GM23338 (cell line): ENCODE data around the gene TLR5.

ENCODE experiments used
- CREB1 ChIP-seq: fragments of 250-450 bp; sonication (Bioruptor Pico); IDR thresholded peaks from 2 replicates; pipeline ENCODE4 v1.5.0; 2020; ENCODE audit warnings: low read depth, mild to moderate bottlenecking, moderate library complexity
- CTCF ChIP-seq, 2 experiments: fragments of 200-600 bp in 1 of 2; sonication (generic) in 1 of 2; conservative IDR thresholded peaks; 2 replicates each; pipeline versions ENCODE4 v1.5.1 to v1.6.1; 2016 to 2017; ENCODE audit warnings: antibody characterized with exemption in 2 of 2, low read depth in 2 of 2, mild to moderate bottlenecking in 2 of 2, moderate library complexity in 1 of 2
- ETS1 ChIP-seq: IDR thresholded peaks from 2 replicates; pipeline ENCODE4 v1.6.1; 2016; ENCODE audit warnings: antibody characterized with exemption
- EZH2 ChIP-seq: fragments of 200-600 bp; sonication (generic); IDR thresholded peaks from one replicate; pipeline ENCODE4 v1.8.0; 2017; ENCODE audit warnings: antibody characterized with exemption, mild to moderate bottlenecking, low read depth; ENCODE audit not compliant: unreplicated experiment
- EZH2phosphoT487 ChIP-seq: fragments of 200-600 bp; sonication (generic); IDR thresholded peaks from one replicate; pipeline ENCODE4 v1.8.1; 2018; ENCODE audit warnings: antibody characterized with exemption; ENCODE audit not compliant: unreplicated experiment
- JUNB ChIP-seq: IDR thresholded peaks from one replicate; pipeline ENCODE4 v1.6.1; 2016; ENCODE audit warnings: antibody characterized with exemption; ENCODE audit not compliant: unreplicated experiment
- POLR2AphosphoS5 ChIP-seq: IDR thresholded peaks from 2 replicates; pipeline ENCODE4 v1.6.1; 2016; ENCODE audit warnings: antibody characterized with exemption, low read depth
- REST ChIP-seq: IDR thresholded peaks from one replicate; pipeline ENCODE4 v1.6.1; 2018; ENCODE audit warnings: antibody characterized with exemption; ENCODE audit not compliant: unreplicated experiment
- STAT1 ChIP-seq: IDR thresholded peaks from one replicate; pipeline ENCODE4 v1.6.1; 2016; ENCODE audit warnings: antibody characterized with exemption; ENCODE audit not compliant: unreplicated experiment
- ZNF114 ChIP-seq: fragments of 250-450 bp; sonication (Bioruptor Pico); IDR thresholded peaks from 2 replicates; pipeline ENCODE4 v1.5.0; 2020; ENCODE audit warnings: mild to moderate bottlenecking, moderate library complexity
- TF ChIP-seq, protein P1 (sequence below): fragments of 250-450 bp; sonication (Bioruptor Pico); IDR thresholded peaks from 2 replicates; pipeline ENCODE4 v1.5.0; 2020; ENCODE audit warnings: mild to moderate bottlenecking, moderate library complexity

DNA sequence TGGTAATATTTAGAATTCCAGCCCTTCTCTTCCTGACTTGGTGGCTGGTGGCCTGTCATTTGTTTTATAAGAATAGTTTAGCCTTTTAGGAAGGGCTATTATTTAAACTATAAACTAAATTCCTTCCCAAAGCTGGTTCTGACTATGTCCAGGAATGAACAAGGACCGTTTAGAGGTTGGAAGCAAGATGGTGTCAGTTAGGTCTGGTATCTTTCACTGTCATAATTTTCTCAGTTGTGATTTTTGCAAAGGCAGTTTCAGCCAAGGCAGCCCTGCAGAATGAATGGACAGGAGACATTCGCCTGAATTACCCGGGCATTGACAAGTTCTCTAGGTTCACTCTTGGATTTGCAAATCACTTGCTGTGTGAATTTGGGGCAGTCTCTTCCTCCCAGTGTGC lies 67.2 kb downstream of the TLR5 start:
- TF ChIP-seq CTCF (conservative IDR thresholded peaks at IDR 0.05; ENCODE audit: low read depth in 2 of 2), result no peak
- no peak for TF ChIP-seq EZH2
- no peak for TF ChIP-seq ETS1
- TF ChIP-seq ZNF114 (CRISPR knock-in tag), result no peak
- TF ChIP-seq JUNB, result no peak
- TF ChIP-seq EZH2phosphoT487, result no peak
- TF ChIP-seq, protein P1, sequence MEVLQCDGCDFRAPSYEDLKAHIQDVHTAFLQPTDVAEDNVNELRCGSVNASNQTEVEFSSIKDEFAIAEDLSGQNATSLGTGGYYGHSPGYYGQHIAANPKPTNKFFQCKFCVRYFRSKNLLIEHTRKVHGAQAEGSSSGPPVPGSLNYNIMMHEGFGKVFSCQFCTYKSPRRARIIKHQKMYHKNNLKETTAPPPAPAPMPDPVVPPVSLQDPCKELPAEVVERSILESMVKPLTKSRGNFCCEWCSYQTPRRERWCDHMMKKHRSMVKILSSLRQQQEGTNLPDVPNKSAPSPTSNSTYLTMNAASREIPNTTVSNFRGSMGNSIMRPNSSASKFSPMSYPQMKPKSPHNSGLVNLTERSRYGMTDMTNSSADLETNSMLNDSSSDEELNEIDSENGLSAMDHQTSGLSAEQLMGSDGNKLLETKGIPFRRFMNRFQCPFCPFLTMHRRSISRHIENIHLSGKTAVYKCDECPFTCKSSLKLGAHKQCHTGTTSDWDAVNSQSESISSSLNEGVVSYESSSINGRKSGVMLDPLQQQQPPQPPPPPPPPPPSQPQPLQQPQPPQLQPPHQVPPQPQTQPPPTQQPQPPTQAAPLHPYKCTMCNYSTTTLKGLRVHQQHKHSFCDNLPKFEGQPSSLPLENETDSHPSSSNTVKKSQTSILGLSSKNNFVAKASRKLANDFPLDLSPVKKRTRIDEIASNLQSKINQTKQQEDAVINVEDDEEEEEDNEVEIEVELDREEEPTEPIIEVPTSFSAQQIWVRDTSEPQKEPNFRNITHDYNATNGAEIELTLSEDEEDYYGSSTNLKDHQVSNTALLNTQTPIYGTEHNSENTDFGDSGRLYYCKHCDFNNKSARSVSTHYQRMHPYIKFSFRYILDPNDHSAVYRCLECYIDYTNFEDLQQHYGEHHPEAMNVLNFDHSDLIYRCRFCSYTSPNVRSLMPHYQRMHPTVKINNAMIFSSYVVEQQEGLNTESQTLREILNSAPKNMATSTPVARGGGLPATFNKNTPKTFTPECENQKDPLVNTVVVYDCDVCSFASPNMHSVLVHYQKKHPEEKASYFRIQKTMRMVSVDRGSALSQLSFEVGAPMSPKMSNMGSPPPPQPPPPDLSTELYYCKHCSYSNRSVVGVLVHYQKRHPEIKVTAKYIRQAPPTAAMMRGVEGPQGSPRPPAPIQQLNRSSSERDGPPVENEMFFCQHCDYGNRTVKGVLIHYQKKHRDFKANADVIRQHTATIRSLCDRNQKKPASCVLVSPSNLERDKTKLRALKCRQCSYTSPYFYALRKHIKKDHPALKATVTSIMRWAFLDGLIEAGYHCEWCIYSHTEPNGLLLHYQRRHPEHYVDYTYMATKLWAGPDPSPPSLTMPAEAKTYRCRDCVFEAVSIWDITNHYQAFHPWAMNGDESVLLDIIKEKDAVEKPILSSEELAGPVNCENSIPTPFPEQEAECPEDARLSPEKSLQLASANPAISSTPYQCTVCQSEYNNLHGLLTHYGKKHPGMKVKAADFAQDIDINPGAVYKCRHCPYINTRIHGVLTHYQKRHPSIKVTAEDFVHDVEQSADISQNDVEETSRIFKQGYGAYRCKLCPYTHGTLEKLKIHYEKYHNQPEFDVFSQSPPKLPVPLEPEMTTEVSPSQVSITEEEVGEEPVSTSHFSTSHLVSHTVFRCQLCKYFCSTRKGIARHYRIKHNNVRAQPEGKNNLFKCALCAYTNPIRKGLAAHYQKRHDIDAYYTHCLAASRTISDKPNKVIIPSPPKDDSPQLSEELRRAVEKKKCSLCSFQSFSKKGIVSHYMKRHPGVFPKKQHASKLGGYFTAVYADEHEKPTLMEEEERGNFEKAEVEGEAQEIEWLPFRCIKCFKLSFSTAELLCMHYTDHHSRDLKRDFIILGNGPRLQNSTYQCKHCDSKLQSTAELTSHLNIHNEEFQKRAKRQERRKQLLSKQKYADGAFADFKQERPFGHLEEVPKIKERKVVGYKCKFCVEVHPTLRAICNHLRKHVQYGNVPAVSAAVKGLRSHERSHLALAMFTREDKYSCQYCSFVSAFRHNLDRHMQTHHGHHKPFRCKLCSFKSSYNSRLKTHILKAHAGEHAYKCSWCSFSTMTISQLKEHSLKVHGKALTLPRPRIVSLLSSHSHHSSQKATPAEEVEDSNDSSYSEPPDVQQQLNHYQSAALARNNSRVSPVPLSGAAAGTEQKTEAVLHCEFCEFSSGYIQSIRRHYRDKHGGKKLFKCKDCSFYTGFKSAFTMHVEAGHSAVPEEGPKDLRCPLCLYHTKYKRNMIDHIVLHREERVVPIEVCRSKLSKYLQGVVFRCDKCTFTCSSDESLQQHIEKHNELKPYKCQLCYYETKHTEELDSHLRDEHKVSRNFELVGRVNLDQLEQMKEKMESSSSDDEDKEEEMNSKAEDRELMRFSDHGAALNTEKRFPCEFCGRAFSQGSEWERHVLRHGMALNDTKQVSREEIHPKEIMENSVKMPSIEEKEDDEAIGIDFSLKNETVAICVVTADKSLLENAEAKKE (CRISPR knock-in tag), result no peak
- no peak for TF ChIP-seq CREB1
- TF ChIP-seq POLR2AphosphoS5, result no peak
- TF ChIP-seq REST, result no peak
- no peak for TF ChIP-seq STAT1
